Osteocyte (in vitro differentiated cells): Measurements from ENCODE around the gene SLC1A4. TPM values are rescaled to one million over a fixed set of nuclear protein-coding genes. Genes with fewer than 3 reads are reported as not detected.

ENCODE experiments used
- DNase-seq: peaks from one replicate; pipeline ENCODE4 v3.0.0; 2021; ENCODE audit warnings: mixed read lengths; ENCODE audit not compliant: unreplicated experiment; ENCODE audit errors: extremely low spot score
- H3K27ac Mint-ChIP-seq: one replicate; pipeline ENCODE4 v1.8.0; 2021; ENCODE audit warnings: mild to moderate bottlenecking, mixed read lengths; ENCODE audit not compliant: unreplicated experiment
- H3K27me3 Mint-ChIP-seq: one replicate; pipeline ENCODE4 v1.8.0; 2021; ENCODE audit warnings: mixed read lengths; ENCODE audit not compliant: unreplicated experiment
- H3K36me3 Mint-ChIP-seq: one replicate; pipeline ENCODE4 v1.8.0; 2021; ENCODE audit warnings: mixed read lengths; ENCODE audit not compliant: unreplicated experiment
- H3K4me1 Mint-ChIP-seq: one replicate; pipeline ENCODE4 v1.8.0; 2021; ENCODE audit warnings: mixed read lengths; ENCODE audit not compliant: unreplicated experiment
- H3K4me3 Mint-ChIP-seq: one replicate; pipeline ENCODE4 v1.8.0; 2021; ENCODE audit warnings: mild to moderate bottlenecking, moderate library complexity, mixed read lengths; ENCODE audit not compliant: unreplicated experiment
- H3K9me3 Mint-ChIP-seq: one replicate; pipeline ENCODE4 v1.8.0; 2021; ENCODE audit warnings: mixed read lengths; ENCODE audit not compliant: unreplicated experiment
- total RNA-seq: library from RNA; stranded (reverse); gene quantifications from 2 replicates; pipeline ENCODE4 v1.2.1, GENCODE V29; 2021
- TF ChIP-seq, protein P1 (sequence below): fragments of 200-600 bp; sonication (generic); IDR thresholded peaks from 2 replicates; pipeline ENCODE4 v1.5.0; 2021; ENCODE audit warnings: antibody characterized with exemption, mild to moderate bottlenecking, moderate library complexity

Gene SLC1A4
- total RNA-seq, 1 donor from 2014 or later = 78.7 TPM

DNA sequence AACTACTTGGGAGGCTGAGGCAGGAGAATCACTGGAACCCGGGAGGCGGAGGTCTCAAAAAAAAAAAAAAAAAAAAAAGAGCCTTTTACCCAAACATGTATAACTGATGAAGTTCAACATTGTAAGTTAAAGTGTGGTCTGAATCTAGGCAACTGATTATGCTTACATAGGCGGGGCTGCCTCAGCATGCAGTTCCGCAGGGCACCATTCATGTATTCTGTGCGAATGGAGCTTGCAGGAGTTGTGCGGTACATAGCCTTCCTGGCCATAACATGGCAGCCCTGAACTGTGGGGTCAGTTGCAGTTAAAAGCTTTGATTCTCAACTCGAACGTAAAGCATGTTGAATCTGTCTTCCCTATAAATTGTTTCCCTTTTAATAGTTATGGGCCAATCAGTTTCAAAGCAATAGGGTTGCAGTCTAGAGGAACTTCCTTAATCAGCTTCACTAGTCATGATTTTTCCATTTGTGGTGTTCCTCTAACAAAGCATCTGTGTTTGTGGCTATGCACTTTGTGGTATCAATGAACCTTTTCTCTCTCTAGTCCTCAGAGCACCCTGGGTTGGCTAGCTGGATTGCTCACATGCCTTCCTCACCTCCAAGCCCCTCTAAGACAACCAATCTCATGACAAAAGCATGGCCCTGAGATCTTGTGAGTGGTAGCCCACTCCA, 36.4 kb downstream of the SLC1A4 start:
- TF ChIP-seq, protein P1, sequence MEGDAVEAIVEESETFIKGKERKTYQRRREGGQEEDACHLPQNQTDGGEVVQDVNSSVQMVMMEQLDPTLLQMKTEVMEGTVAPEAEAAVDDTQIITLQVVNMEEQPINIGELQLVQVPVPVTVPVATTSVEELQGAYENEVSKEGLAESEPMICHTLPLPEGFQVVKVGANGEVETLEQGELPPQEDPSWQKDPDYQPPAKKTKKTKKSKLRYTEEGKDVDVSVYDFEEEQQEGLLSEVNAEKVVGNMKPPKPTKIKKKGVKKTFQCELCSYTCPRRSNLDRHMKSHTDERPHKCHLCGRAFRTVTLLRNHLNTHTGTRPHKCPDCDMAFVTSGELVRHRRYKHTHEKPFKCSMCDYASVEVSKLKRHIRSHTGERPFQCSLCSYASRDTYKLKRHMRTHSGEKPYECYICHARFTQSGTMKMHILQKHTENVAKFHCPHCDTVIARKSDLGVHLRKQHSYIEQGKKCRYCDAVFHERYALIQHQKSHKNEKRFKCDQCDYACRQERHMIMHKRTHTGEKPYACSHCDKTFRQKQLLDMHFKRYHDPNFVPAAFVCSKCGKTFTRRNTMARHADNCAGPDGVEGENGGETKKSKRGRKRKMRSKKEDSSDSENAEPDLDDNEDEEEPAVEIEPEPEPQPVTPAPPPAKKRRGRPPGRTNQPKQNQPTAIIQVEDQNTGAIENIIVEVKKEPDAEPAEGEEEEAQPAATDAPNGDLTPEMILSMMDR = no peak
- Mint-ChIP-seq H3K36me3 (peaks cover 18% of the 10 kb centered on the region), H3K9me3 (no peaks in the 10 kb centered on the region), H3K4me1 (peaks cover 33% of the 10 kb centered on the region), H3K27me3 (no peaks in the 10 kb centered on the region), H3K4me3 (no peak overlapping the region), H3K27ac (peak overlapping the region; percentile 50)
- DNase-seq = no peak

DNA sequence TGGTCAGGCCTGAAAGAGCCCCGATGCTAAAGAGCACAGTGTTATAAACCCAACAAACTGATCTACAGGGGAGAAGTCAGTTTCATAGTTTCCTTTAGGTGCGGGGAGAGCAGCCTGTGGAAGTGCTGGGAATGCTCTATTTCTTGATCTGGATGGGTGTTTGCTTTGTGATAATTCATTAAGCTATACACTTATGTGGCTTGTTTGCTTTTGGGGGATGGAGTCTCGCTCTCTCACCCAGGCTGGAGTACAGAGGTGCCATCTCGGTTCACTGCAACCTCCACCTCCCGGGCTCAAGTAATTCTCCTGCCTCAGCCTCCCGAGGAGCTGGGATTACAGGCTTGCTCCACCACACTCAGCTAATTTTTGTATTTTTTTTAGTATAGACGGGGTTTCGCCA, 37.0 kb downstream of the SLC1A4 start:
- no peak for DNase-seq
- Mint-ChIP-seq H3K27me3 (no peaks in the 10 kb centered on the region), H3K36me3 (peaks cover 18% of the 10 kb centered on the region), H3K4me1 (peaks cover 33% of the 10 kb centered on the region), H3K4me3 (no peak overlapping the region), H3K9me3 (no peaks in the 10 kb centered on the region), H3K27ac (peak overlapping the region; percentile 50)
- TF ChIP-seq, protein P1 = no peak

DNA sequence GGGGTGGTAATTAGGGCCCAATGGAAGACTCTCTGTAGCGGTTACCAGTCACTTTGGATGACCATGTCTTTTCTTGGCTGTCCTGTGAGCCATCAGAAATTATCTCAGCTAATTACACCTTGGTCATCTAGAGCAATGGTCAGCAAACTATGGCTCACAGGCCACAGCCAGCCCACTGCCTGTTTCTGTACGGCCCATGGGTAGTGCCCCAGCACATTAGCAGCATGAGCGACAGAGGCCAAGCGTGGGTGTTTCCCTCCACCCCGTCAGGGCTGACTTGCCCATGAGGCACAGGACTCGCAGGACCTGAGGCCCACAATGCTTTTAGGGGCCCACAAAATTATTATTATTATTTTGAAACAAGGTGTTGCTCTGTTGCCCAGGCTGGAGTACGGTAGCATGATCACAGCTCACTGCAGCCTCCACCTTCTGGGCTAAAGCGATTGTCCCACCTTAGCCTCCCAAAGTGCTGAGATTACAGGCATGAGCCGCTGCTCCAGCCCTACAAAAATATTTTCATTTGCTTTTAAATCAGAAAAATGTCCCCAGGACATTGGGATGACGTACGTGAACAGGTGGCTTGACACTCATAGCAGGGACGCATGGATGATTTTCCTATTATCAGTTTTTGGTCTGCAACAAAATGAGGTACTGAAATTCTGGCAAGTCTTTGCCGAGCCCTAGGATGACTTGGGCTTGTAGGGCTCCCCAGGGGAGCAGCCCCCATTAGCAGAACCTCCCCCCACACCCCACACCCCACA, 37.7 kb downstream of the SLC1A4 start:
- Mint-ChIP-seq H3K4me1 (peaks cover 33% of the 10 kb centered on the region), H3K36me3 (peaks cover 11% of the 10 kb centered on the region), H3K27ac (peak overlapping the region; percentile 31), H3K27me3 (no peaks in the 10 kb centered on the region), H3K9me3 (no peaks in the 10 kb centered on the region), H3K4me3 (no peak overlapping the region)
- no peak for DNase-seq
- TF ChIP-seq, protein P1 = no peak

DNA sequence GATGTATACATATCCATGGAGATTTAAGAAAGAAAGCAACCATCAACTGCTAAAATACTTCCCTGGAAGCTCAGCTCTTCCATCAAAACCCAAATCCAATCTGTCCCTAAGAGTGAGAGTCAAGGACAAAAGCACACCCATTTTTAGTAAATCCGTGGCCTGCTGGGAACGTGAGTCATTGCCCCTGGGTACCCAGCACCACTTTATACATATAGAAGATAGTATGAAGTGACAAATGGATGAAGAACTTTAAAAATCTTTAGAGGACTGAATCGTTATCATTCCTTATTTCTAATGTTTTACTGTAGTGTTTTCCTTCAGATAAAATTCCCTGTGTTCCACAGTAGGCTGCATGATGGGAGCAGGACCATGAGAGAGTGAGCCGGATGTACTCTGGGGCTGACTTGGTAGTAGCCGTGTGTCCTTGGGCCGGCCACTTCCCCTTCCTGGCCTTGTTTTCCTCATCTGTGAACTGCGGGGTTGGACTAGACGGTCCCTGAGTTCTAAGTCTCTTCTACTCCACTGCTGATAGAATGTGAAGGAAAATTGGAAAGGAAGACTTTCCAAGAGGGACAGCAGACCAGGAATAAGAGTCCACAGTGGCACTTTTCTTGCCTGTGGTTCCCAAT, 38.5 kb downstream of the SLC1A4 start:
- peaks cover 31% of the 10 kb centered on the region for H3K4me1 Mint-ChIP-seq
- H3K4me3 Mint-ChIP-seq = no peak overlapping the region
- no peaks in the 10 kb centered on the region for H3K27me3 Mint-ChIP-seq
- H3K36me3 Mint-ChIP-seq = peaks cover 4% of the 10 kb centered on the region
- TF ChIP-seq, protein P1 = no peak
- H3K27ac Mint-ChIP-seq = peak overlapping the region; percentile 68
- H3K9me3 Mint-ChIP-seq = no peaks in the 10 kb centered on the region
- no peak for DNase-seq
